ENCODE data around the gene UNC5B. TPM values are rescaled to one million over a fixed set of nuclear protein-coding genes. Genes with fewer than 3 reads are reported as not detected.

The UNC5B gene
- total RNA-seq, 1 donor from 2014 or later = 3.7 TPM

GRCh38 chr10:71247804-71248203 lies 35.4 kb downstream of the UNC5B start:
- H3K36me3 Mint-ChIP-seq (ENCODE audit: insufficient read depth) = no peaks in the 10 kb centered on the region
- no peak overlapping the region for H3K27ac Mint-ChIP-seq
- H3K4me1 Mint-ChIP-seq (ENCODE audit: low read depth) = peaks cover 16% of the 10 kb centered on the region
- no peaks in the 10 kb centered on the region for H3K9me3 Mint-ChIP-seq (ENCODE audit: low read depth)
- peaks cover 9% of the 10 kb centered on the region for H3K27me3 Mint-ChIP-seq
- no peak for TF ChIP-seq CTCF (IDR thresholded peaks at IDR 0.05; ENCODE audit: unreplicated experiment)
- no peak for DNase-seq (ENCODE audit: low spot score, unreplicated experiment)
- H3K4me3 Mint-ChIP-seq (ENCODE audit: low read depth) = no peak overlapping the region

- Mint-ChIP-seq H3K36me3 (ENCODE audit: insufficient read depth) (no peaks in the 10 kb centered on the region), H3K9me3 (ENCODE audit: low read depth) (no peaks in the 10 kb centered on the region), H3K4me3 (ENCODE audit: low read depth) (no peak overlapping the region), H3K27me3 (peaks cover 9% of the 10 kb centered on the region), H3K27ac (no peak overlapping the region), H3K4me1 (ENCODE audit: low read depth) (peaks cover 16% of the 10 kb centered on the region)
- no peak for DNase-seq (ENCODE audit: low spot score, unreplicated experiment)
- TF ChIP-seq CTCF (IDR thresholded peaks at IDR 0.05; ENCODE audit: unreplicated experiment) = no peak
Measured at GRCh38 chr10:71248210-71248609, 35.8 kb downstream of the UNC5B start.

GRCh38 chr10:71249996-71250395 lies 37.6 kb downstream of the UNC5B start:
- H3K27me3 Mint-ChIP-seq = peaks cover 9% of the 10 kb centered on the region
- DNase-seq (ENCODE audit: low spot score, unreplicated experiment) = no peak
- H3K36me3 Mint-ChIP-seq (ENCODE audit: insufficient read depth) = no peaks in the 10 kb centered on the region
- H3K27ac Mint-ChIP-seq = no peak overlapping the region
- no peak for TF ChIP-seq CTCF (IDR thresholded peaks at IDR 0.05; ENCODE audit: unreplicated experiment)
- H3K4me3 Mint-ChIP-seq (ENCODE audit: low read depth) = no peak overlapping the region
- H3K4me1 Mint-ChIP-seq (ENCODE audit: low read depth) = peaks cover 16% of the 10 kb centered on the region
- no peaks in the 10 kb centered on the region for H3K9me3 Mint-ChIP-seq (ENCODE audit: low read depth)

GRCh38 chr10:71250405-71250804 lies 38.0 kb downstream of the UNC5B start:
- no peak for DNase-seq (ENCODE audit: low spot score, unreplicated experiment)
- TF ChIP-seq CTCF (IDR thresholded peaks at IDR 0.05; ENCODE audit: unreplicated experiment) = no peak

GRCh38 chr10:71250842-71251241 lies 38.5 kb downstream of the UNC5B start:
- no peaks in the 10 kb centered on the region for H3K9me3 Mint-ChIP-seq (ENCODE audit: low read depth)
- peaks cover 16% of the 10 kb centered on the region for H3K4me1 Mint-ChIP-seq (ENCODE audit: low read depth)
- DNase-seq (ENCODE audit: low spot score, unreplicated experiment) = no peak
- H3K27me3 Mint-ChIP-seq = peaks cover 9% of the 10 kb centered on the region
- no peak for TF ChIP-seq CTCF (IDR thresholded peaks at IDR 0.05; ENCODE audit: unreplicated experiment)
- H3K4me3 Mint-ChIP-seq (ENCODE audit: low read depth) = no peak overlapping the region
- H3K27ac Mint-ChIP-seq = no peak overlapping the region
- no peaks in the 10 kb centered on the region for H3K36me3 Mint-ChIP-seq (ENCODE audit: insufficient read depth)

More at GRCh38 chr10:71250405-71250804, 38.0 kb downstream of the UNC5B start:
- Mint-ChIP-seq H3K27ac (no peak overlapping the region), H3K4me3 (ENCODE audit: low read depth) (no peak overlapping the region), H3K36me3 (ENCODE audit: insufficient read depth) (no peaks in the 10 kb centered on the region), H3K4me1 (ENCODE audit: low read depth) (peaks cover 16% of the 10 kb centered on the region), H3K27me3 (peaks cover 9% of the 10 kb centered on the region), H3K9me3 (ENCODE audit: low read depth) (no peaks in the 10 kb centered on the region)
